Mammary epithelial cell (primary cell): ENCODE measurements around the gene KCND2.

Experiments used
- CTCF ChIP-seq, 2 donors: IDR thresholded peaks in 1 of 2; conservative IDR thresholded peaks in 1 of 2; 2 replicates each; pipeline ENCODE4 v1.5.1; 2011 to 2012; ENCODE audit warnings: inconsistent platforms in 2 of 2, low read length in 2 of 2, mild to moderate bottlenecking in 2 of 2, control low read depth in 1 of 2, low read depth in 1 of 2; ENCODE audit not compliant: insufficient read depth in 1 of 2; ENCODE audit errors: extremely low read depth in 1 of 2
- EZH2 ChIP-seq: IDR thresholded peaks from 2 replicates; pipeline ENCODE4 v1.6.1; 2012; ENCODE audit warnings: low read length, inconsistent platforms, borderline replicate concordance

- TF ChIP-seq CTCF (conservative IDR thresholded peaks at IDR 0.05 in 1 of 2, IDR thresholded peaks at IDR 0.05 in 1 of 2; ENCODE audit: extremely low read depth in 1 of 2, insufficient read depth in 1 of 2, low read depth in 1 of 2, low read length in 2 of 2), result no peak
- no peak for TF ChIP-seq EZH2
These were observed 35.1 kb downstream of the KCND2 start for GRCh38 chr7:120307991-120308545.
